Osteocyte (in vitro differentiated cells): ENCODE data around the gene MMD. TPM values are rescaled to one million over a fixed set of nuclear protein-coding genes. Genes with fewer than 3 reads are reported as not detected.
A peak's percentile ranks its signal among the peaks of the same experiment; 100 is the strongest.
"Not testable (repeated sequence)": the region's sequence is repeated elsewhere in the genome, so short reads cannot be mapped to it uniquely, and the experiment has no call there.

Source experiments
- DNase-seq: peaks from one replicate; pipeline ENCODE4 v3.0.0; 2021; ENCODE audit warnings: mixed read lengths; ENCODE audit not compliant: unreplicated experiment; ENCODE audit errors: extremely low spot score
- H3K27ac Mint-ChIP-seq: one replicate; pipeline ENCODE4 v1.8.0; 2021; ENCODE audit warnings: mild to moderate bottlenecking, mixed read lengths; ENCODE audit not compliant: unreplicated experiment
- H3K27me3 Mint-ChIP-seq: one replicate; pipeline ENCODE4 v1.8.0; 2021; ENCODE audit warnings: mixed read lengths; ENCODE audit not compliant: unreplicated experiment
- H3K36me3 Mint-ChIP-seq: one replicate; pipeline ENCODE4 v1.8.0; 2021; ENCODE audit warnings: mixed read lengths; ENCODE audit not compliant: unreplicated experiment
- H3K4me1 Mint-ChIP-seq: one replicate; pipeline ENCODE4 v1.8.0; 2021; ENCODE audit warnings: mixed read lengths; ENCODE audit not compliant: unreplicated experiment
- H3K4me3 Mint-ChIP-seq: one replicate; pipeline ENCODE4 v1.8.0; 2021; ENCODE audit warnings: mild to moderate bottlenecking, moderate library complexity, mixed read lengths; ENCODE audit not compliant: unreplicated experiment
- H3K9me3 Mint-ChIP-seq: one replicate; pipeline ENCODE4 v1.8.0; 2021; ENCODE audit warnings: mixed read lengths; ENCODE audit not compliant: unreplicated experiment
- CTCF ChIP-seq: fragments of 200-600 bp; sonication (generic); IDR thresholded peaks from 2 replicates; pipeline ENCODE4 v1.5.0; 2021; ENCODE audit warnings: antibody characterized with exemption, mild to moderate bottlenecking, moderate library complexity
- total RNA-seq: library from RNA; stranded (reverse); gene quantifications from 2 replicates; pipeline ENCODE4 v1.2.1, GENCODE V29; 2021

The MMD gene
- total RNA-seq, 1 donor from 2014 or later, result 10.3 TPM

GRCh38 chr17:55390364-55390977, 31.2 kb downstream of the MMD start:
- Mint-ChIP-seq H3K9me3 (no peaks in the 10 kb centered on the region), H3K36me3 (peaks cover 4% of the 10 kb centered on the region), H3K4me1 (peaks cover 16% of the 10 kb centered on the region), H3K27me3 (no peaks in the 10 kb centered on the region), H3K4me3 (no peak overlapping the region), H3K27ac (no peak overlapping the region)
- no peak for DNase-seq
- TF ChIP-seq CTCF, result no peak

- peaks cover 16% of the 10 kb centered on the region for H3K4me1 Mint-ChIP-seq
- H3K4me3 Mint-ChIP-seq, H3K9me3 Mint-ChIP-seq: not testable (repeated sequence)
Observed at GRCh38 chr17:55389715-55390114, 31.9 kb downstream of the MMD start.

GRCh38 chr17:55388842-55389241, 32.8 kb downstream of the MMD start:
- Mint-ChIP-seq H3K27ac (peak overlapping the region; percentile 56), H3K36me3 (no peaks in the 10 kb centered on the region), H3K9me3 (no peaks in the 10 kb centered on the region), H3K4me1 (peaks cover 19% of the 10 kb centered on the region), H3K27me3 (no peaks in the 10 kb centered on the region), H3K4me3 (no peak overlapping the region)
- TF ChIP-seq CTCF, result no peak
- no peak for DNase-seq

More at GRCh38 chr17:55389715-55390114, 31.9 kb downstream of the MMD start:
- H3K27ac Mint-ChIP-seq, DNase-seq, H3K36me3 Mint-ChIP-seq, H3K27me3 Mint-ChIP-seq: not testable (repeated sequence)

GRCh38 chr17:55386796-55387332, 34.8 kb downstream of the MMD start:
- DNase-seq, result no peak
- no peak overlapping the region for H3K27ac Mint-ChIP-seq
- H3K9me3 Mint-ChIP-seq, result no peaks in the 10 kb centered on the region
- peaks cover 19% of the 10 kb centered on the region for H3K4me1 Mint-ChIP-seq
- peaks cover 2% of the 10 kb centered on the region for H3K27me3 Mint-ChIP-seq
- no peak for TF ChIP-seq CTCF
- no peaks in the 10 kb centered on the region for H3K36me3 Mint-ChIP-seq
- H3K4me3 Mint-ChIP-seq, result no peak overlapping the region

- no peak for DNase-seq
- no peaks in the 10 kb centered on the region for H3K36me3 Mint-ChIP-seq
- peaks cover 2% of the 10 kb centered on the region for H3K27me3 Mint-ChIP-seq
Observed at GRCh38 chr17:55384643-55385232, 36.9 kb downstream of the MMD start.

More at GRCh38 chr17:55384643-55385232, 36.9 kb downstream of the MMD start:
- TF ChIP-seq CTCF, result no peak
- H3K27ac Mint-ChIP-seq, result no peak overlapping the region
- no peak overlapping the region for H3K4me3 Mint-ChIP-seq
- peaks cover 13% of the 10 kb centered on the region for H3K4me1 Mint-ChIP-seq
- H3K9me3 Mint-ChIP-seq, result no peaks in the 10 kb centered on the region
